T-helper 1 cell treated with Interleukin-12 subunit alpha and Interleukin-12 subunit beta and Interleukin-4 antibody, amounts not matched to agents 30 μg/mL and 1 μg/mL, for 36 hours (primary cell): ENCODE results near the gene GPR158.
"Not testable (repeated sequence)": the region's sequence is repeated elsewhere in the genome, so short reads cannot be mapped to it uniquely, and the experiment has no call there.

Source experiments
- H3K27ac Mint-ChIP-seq: one replicate; pipeline ENCODE4 v1.8.0; 2021; ENCODE audit warnings: mild to moderate bottlenecking, mixed read lengths
- H3K27me3 Mint-ChIP-seq: one replicate; pipeline ENCODE4 v1.8.0; 2021; ENCODE audit warnings: low read depth, mixed read lengths
- H3K36me3 Mint-ChIP-seq: one replicate; pipeline ENCODE4 v1.8.0; 2021; ENCODE audit warnings: low read depth, mixed read lengths
- H3K4me1 Mint-ChIP-seq: one replicate; pipeline ENCODE4 v1.8.0; 2021; ENCODE audit warnings: low read depth, mixed read lengths
- H3K4me3 Mint-ChIP-seq: one replicate; pipeline ENCODE4 v1.8.0; 2021; ENCODE audit warnings: mild to moderate bottlenecking, moderate library complexity, mixed read lengths
- H3K9me3 Mint-ChIP-seq: one replicate; pipeline ENCODE4 v1.8.0; 2021; ENCODE audit warnings: mixed read lengths

GPR158 gene

GRCh38 chr10:25300073-25300472, 125.3 kb downstream of the GPR158 start:
- Mint-ChIP-seq H3K27ac (no peak overlapping the region), H3K27me3 (no peaks in the 10 kb centered on the region), H3K36me3 (no peaks in the 10 kb centered on the region), H3K4me3 (no peak overlapping the region), H3K4me1 (no peaks in the 10 kb centered on the region), H3K9me3 (no peaks in the 10 kb centered on the region)

DNA sequence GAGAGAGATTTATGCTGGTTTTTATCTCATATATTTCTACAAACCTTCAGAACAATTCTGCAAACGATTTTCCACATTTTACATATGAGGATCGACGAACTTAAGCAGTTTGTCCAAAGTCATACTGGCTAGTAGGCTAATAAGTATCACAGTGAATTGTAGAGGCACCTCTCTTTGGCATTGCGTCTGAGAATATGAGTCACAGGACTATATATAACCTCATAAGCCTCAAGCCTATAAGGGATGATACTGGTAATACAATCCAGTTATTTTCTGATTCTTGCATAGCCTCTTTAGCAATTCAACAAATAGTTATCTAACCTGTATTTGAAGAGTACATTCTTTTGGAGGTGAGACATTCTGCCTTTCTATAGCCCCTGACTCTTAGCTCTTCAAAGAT, 129.8 kb downstream of the GPR158 start:
- no peak overlapping the region for H3K4me3 Mint-ChIP-seq
- H3K27ac Mint-ChIP-seq, result no peak overlapping the region
- peaks cover 14% of the 10 kb centered on the region for H3K9me3 Mint-ChIP-seq
- H3K27me3 Mint-ChIP-seq, result no peaks in the 10 kb centered on the region
- no peaks in the 10 kb centered on the region for H3K4me1 Mint-ChIP-seq
- H3K36me3 Mint-ChIP-seq, result no peaks in the 10 kb centered on the region

GRCh38 chr10:25306386-25306785, 131.6 kb downstream of the GPR158 start:
- no peaks in the 10 kb centered on the region for H3K4me1 Mint-ChIP-seq
- H3K36me3 Mint-ChIP-seq, result no peaks in the 10 kb centered on the region
- no peak overlapping the region for H3K4me3 Mint-ChIP-seq
- no peak overlapping the region for H3K27ac Mint-ChIP-seq
- no peaks in the 10 kb centered on the region for H3K27me3 Mint-ChIP-seq
- peaks cover 17% of the 10 kb centered on the region for H3K9me3 Mint-ChIP-seq

DNA sequence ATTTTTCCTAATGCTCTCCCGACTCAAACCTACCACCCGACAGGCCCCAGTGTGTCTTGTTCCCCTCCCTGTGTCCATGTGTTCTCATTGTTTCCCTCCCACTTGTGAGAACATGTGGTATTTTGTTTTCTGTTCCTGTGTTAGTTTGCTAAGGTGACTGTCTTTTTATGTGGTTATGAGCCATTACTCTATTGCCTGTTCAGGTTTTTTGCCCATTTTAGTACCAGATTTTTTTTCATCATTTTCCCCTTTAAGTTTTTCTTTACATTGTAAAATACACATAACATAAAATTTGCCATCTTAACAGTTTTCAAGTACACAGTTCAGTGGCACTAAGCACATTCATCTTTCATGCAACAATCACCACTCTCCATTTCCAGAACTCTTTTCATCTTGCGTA, 133.5 kb downstream of the GPR158 start:
- H3K4me1 Mint-ChIP-seq, result no peaks in the 10 kb centered on the region

DNA sequence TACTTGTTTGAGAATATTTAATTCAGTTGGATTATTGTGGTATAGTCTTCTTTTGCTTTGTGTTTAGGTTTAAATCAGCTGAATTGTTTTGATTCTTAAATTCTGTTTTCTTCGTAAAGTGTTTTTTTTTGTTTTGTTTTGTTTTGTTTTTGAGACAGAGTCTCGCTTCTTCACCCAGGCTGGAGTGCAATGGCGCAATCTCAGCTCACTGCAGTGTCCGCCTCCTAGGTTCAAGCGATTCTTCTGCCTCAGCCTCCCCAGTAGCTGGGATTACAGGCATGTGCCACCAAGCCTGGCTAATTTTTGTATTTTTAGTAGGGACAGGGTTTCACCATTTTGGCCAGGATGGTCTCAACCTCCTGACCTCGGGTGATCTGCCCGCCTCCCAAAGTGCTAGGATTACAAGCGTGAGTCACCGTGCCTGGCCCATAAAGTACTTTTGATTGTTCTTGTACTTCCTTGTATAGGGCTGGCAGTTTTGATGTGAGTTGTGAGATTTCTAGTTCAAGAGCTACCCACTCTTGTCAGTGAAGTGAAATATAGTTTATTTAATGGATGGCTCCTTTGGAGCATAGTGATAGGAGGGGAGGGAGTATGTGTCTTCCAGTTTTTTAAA, 142.9 kb downstream of the GPR158 start:
- H3K27ac Mint-ChIP-seq, H3K36me3 Mint-ChIP-seq, H3K27me3 Mint-ChIP-seq: not testable (repeated sequence)

More for the DNA sequence above, 133.5 kb downstream of the GPR158 start:
- Mint-ChIP-seq H3K9me3 (peaks cover 17% of the 10 kb centered on the region), H3K27me3 (no peaks in the 10 kb centered on the region), H3K27ac (no peak overlapping the region), H3K4me3 (no peak overlapping the region), H3K36me3 (no peaks in the 10 kb centered on the region)

DNA sequence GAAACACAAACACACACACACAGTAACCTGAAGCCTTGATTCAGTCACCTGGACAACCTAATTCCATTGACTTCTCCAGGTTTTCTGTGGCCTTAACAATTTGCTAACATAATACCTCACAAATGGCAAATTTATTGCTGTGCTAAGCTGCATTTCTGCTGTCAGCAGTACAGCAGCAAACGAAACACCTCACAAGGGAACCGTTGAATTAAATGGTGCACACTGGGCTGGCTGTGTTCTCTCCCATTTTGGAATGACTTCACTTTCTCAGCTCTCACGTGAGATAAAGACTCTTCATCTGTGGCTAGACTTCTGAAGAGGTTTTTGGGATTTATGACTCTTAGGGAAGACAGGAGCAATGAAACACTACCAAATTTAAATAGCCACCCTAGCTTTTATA, 152.5 kb downstream of the GPR158 start:
- no peaks in the 10 kb centered on the region for H3K27me3 Mint-ChIP-seq
- H3K27ac Mint-ChIP-seq, result no peak overlapping the region
- H3K4me3 Mint-ChIP-seq, result no peak overlapping the region
- no peaks in the 10 kb centered on the region for H3K36me3 Mint-ChIP-seq
- no peaks in the 10 kb centered on the region for H3K4me1 Mint-ChIP-seq
- H3K9me3 Mint-ChIP-seq, result peaks cover 15% of the 10 kb centered on the region

More for the DNA sequence above, 142.9 kb downstream of the GPR158 start:
- not testable (repeated sequence) for H3K9me3 Mint-ChIP-seq, H3K4me3 Mint-ChIP-seq, H3K4me1 Mint-ChIP-seq

GRCh38 chr10:25328361-25328760, 153.6 kb downstream of the GPR158 start:
- H3K9me3 Mint-ChIP-seq, result peaks cover 15% of the 10 kb centered on the region

DNA sequence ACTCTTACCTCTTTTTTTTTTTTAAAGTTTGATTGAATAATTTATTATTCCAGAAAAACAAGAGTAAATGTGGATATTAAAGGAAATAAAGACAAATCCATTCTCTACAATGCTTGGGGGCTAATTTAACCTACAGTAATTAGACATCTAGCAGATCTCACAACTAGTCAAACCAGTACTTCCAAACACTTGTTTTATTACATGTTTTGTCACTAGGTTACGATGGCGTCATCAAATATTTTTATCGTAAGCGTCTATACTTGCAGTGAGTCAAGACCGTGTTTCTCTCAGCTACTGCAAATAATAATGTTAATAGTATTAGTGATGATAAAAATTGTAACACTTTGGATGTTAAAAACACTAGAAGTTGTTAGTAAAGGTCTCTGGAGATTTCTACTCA, 154.8 kb downstream of the GPR158 start:
- not testable (repeated sequence) for H3K4me1 Mint-ChIP-seq, H3K27me3 Mint-ChIP-seq, H3K36me3 Mint-ChIP-seq, H3K4me3 Mint-ChIP-seq, H3K27ac Mint-ChIP-seq, H3K9me3 Mint-ChIP-seq

More at GRCh38 chr10:25328361-25328760, 153.6 kb downstream of the GPR158 start:
- Mint-ChIP-seq H3K4me1 (no peaks in the 10 kb centered on the region), H3K36me3 (no peaks in the 10 kb centered on the region), H3K27me3 (no peaks in the 10 kb centered on the region), H3K4me3 (no peak overlapping the region), H3K27ac (no peak overlapping the region)

GRCh38 chr10:25334445-25334844, 159.6 kb downstream of the GPR158 start:
- no peaks in the 10 kb centered on the region for H3K36me3 Mint-ChIP-seq
- H3K4me3 Mint-ChIP-seq, result no peak overlapping the region
- H3K27ac Mint-ChIP-seq, result no peak overlapping the region
- H3K9me3 Mint-ChIP-seq, result no peaks in the 10 kb centered on the region
- H3K4me1 Mint-ChIP-seq, result no peaks in the 10 kb centered on the region
- no peaks in the 10 kb centered on the region for H3K27me3 Mint-ChIP-seq

- H3K4me3 Mint-ChIP-seq, result no peak overlapping the region
- no peak overlapping the region for H3K27ac Mint-ChIP-seq
- H3K9me3 Mint-ChIP-seq, result no peaks in the 10 kb centered on the region
- no peaks in the 10 kb centered on the region for H3K27me3 Mint-ChIP-seq
- no peaks in the 10 kb centered on the region for H3K4me1 Mint-ChIP-seq
- H3K36me3 Mint-ChIP-seq, result no peaks in the 10 kb centered on the region
Observed at GRCh38 chr10:25336330-25336729, 161.5 kb downstream of the GPR158 start.

- Mint-ChIP-seq H3K9me3 (no peaks in the 10 kb centered on the region), H3K4me3 (no peak overlapping the region), H3K36me3 (no peaks in the 10 kb centered on the region), H3K27ac (no peak overlapping the region), H3K27me3 (no peaks in the 10 kb centered on the region), H3K4me1 (no peaks in the 10 kb centered on the region)
Observed at GRCh38 chr10:25338271-25338670, 163.5 kb downstream of the GPR158 start.

- H3K27me3 Mint-ChIP-seq, result no peaks in the 10 kb centered on the region
- H3K4me3 Mint-ChIP-seq, result no peak overlapping the region
- no peak overlapping the region for H3K27ac Mint-ChIP-seq
- H3K4me1 Mint-ChIP-seq, result no peaks in the 10 kb centered on the region
- H3K36me3 Mint-ChIP-seq, result no peaks in the 10 kb centered on the region
- no peaks in the 10 kb centered on the region for H3K9me3 Mint-ChIP-seq
Observed at GRCh38 chr10:25339966-25340365, 165.2 kb downstream of the GPR158 start.

- H3K36me3 Mint-ChIP-seq, result no peaks in the 10 kb centered on the region
- peaks cover 4% of the 10 kb centered on the region for H3K9me3 Mint-ChIP-seq
- no peaks in the 10 kb centered on the region for H3K27me3 Mint-ChIP-seq
- H3K4me3 Mint-ChIP-seq, result no peak overlapping the region
- no peak overlapping the region for H3K27ac Mint-ChIP-seq
- H3K4me1 Mint-ChIP-seq, result no peaks in the 10 kb centered on the region
Observed at GRCh38 chr10:25349520-25349919, 174.7 kb downstream of the GPR158 start.

DNA sequence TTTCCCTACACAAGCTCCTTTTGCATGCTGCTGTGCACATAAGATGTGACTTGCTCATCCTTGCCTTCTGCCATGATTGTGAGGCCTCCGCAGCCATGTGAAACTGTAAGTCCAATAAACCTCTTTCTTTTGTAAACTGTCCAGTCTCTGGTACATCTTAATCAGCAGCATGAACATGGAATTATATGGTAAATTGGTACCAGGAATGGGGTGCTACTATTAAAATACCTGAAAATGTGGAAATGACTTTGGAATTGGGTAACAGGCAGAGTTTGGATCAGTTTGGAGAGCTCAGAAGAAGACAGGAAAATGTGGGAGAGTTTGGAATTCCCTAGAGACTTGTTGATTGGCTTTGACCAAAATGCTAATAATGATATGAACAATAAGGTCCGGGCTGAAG, 181.8 kb downstream of the GPR158 start:
- no peak overlapping the region for H3K4me3 Mint-ChIP-seq
- no peaks in the 10 kb centered on the region for H3K36me3 Mint-ChIP-seq
- no peak overlapping the region for H3K27ac Mint-ChIP-seq
- no peaks in the 10 kb centered on the region for H3K4me1 Mint-ChIP-seq
- H3K27me3 Mint-ChIP-seq, result no peaks in the 10 kb centered on the region
- peaks cover 39% of the 10 kb centered on the region for H3K9me3 Mint-ChIP-seq

- Mint-ChIP-seq H3K36me3 (no peaks in the 10 kb centered on the region), H3K27ac (no peak overlapping the region), H3K4me1 (no peaks in the 10 kb centered on the region), H3K9me3 (peaks cover 43% of the 10 kb centered on the region), H3K4me3 (no peak overlapping the region), H3K27me3 (no peaks in the 10 kb centered on the region)
Observed at GRCh38 chr10:25357269-25357668, 182.5 kb downstream of the GPR158 start.
